ENCODE results near the gene DGKB.

Gene DGKB

GRCh38 chr7:14870394-14870793 lies 32.2 kb downstream of the DGKB start:
- DNase-seq (ENCODE audit: low read depth), result no peak
- no peak overlapping the region for H3K4me3 ChIP-seq (ENCODE audit: low read length)
- TF ChIP-seq CTCF (conservative IDR thresholded peaks at IDR 0.05; ENCODE audit: low read length), result no peak

GRCh38 chr7:14868937-14869336 lies 33.6 kb downstream of the DGKB start:
- DNase-seq (ENCODE audit: low read depth), result no peak
- TF ChIP-seq CTCF (conservative IDR thresholded peaks at IDR 0.05; ENCODE audit: low read length), result no peak
- no peak overlapping the region for H3K4me3 ChIP-seq (ENCODE audit: low read length)

- no peak overlapping the region for H3K4me3 ChIP-seq (ENCODE audit: low read length)
- DNase-seq (ENCODE audit: low read depth), result no peak
- no peak for TF ChIP-seq CTCF (conservative IDR thresholded peaks at IDR 0.05; ENCODE audit: low read length)
Measured at GRCh38 chr7:14861456-14861855, 41.1 kb downstream of the DGKB start.

- DNase-seq (ENCODE audit: low read depth), result no peak
- TF ChIP-seq CTCF (conservative IDR thresholded peaks at IDR 0.05; ENCODE audit: low read length), result no peak
- no peak overlapping the region for H3K4me3 ChIP-seq (ENCODE audit: low read length)
Measured at GRCh38 chr7:14859267-14859666, 43.3 kb downstream of the DGKB start.

- DNase-seq (ENCODE audit: low read depth), result no peak
- TF ChIP-seq CTCF (conservative IDR thresholded peaks at IDR 0.05; ENCODE audit: low read length), result no peak
- no peak overlapping the region for H3K4me3 ChIP-seq (ENCODE audit: low read length)
Measured at GRCh38 chr7:14858866-14859265, 43.7 kb downstream of the DGKB start.

- DNase-seq (ENCODE audit: low read depth), result no peak
- H3K4me3 ChIP-seq (ENCODE audit: low read length), result no peak overlapping the region
- no peak for TF ChIP-seq CTCF (conservative IDR thresholded peaks at IDR 0.05; ENCODE audit: low read length)
Measured at GRCh38 chr7:14858410-14858809, 44.1 kb downstream of the DGKB start.

GRCh38 chr7:14855033-14855794 lies 47.3 kb downstream of the DGKB start:
- no peak for DNase-seq (ENCODE audit: low read depth)
- no peak for TF ChIP-seq CTCF (conservative IDR thresholded peaks at IDR 0.05; ENCODE audit: low read length)
- no peak overlapping the region for H3K4me3 ChIP-seq (ENCODE audit: low read length)
